Astrocyte (in vitro differentiated cells and primary cell): ENCODE results near the gene ATP1A1. TPM values are rescaled to one million over a fixed set of nuclear protein-coding genes. Genes with fewer than 3 reads are reported as not detected.

Experiments used
- DNase-seq: peaks from one replicate; pipeline ENCODE4 v3.0.0-alpha.2; 2010; ENCODE audit warnings: low read depth
- FAIRE-seq: peaks from 2 replicates; lab custom pipeline; 2011; peaks lifted over from hg19 to GRCh38; lab: Jason Lieb, UNC
- H2AFZ ChIP-seq: 2 replicates; pipeline ENCODE4 v1.6.0; 2012; ENCODE audit warnings: low read depth, low read length, inconsistent platforms
- H3K27ac ChIP-seq: 2 replicates; pipeline ENCODE4 v1.5.1; 2011; ENCODE audit warnings: low read depth, low read length, inconsistent platforms
- H3K27me3 ChIP-seq: 2 replicates; pipeline ENCODE4 v1.6.0; 2011; ENCODE audit warnings: low read length, inconsistent platforms; ENCODE audit not compliant: insufficient read depth
- H3K36me3 ChIP-seq: 2 replicates; pipeline ENCODE4 v1.5.1; 2011; ENCODE audit warnings: low read length, inconsistent platforms; ENCODE audit not compliant: insufficient read depth
- H3K4me1 ChIP-seq: 2 replicates; pipeline ENCODE4 v1.5.1; 2011; ENCODE audit warnings: low read length, inconsistent platforms; ENCODE audit not compliant: insufficient read depth
- H3K4me2 ChIP-seq: 2 replicates; pipeline ENCODE4 v1.6.0; 2012; ENCODE audit warnings: low read length, inconsistent platforms
- H3K4me3 ChIP-seq: 2 replicates; pipeline ENCODE4 v1.5.1; 2011; ENCODE audit warnings: low read depth, mild to moderate bottlenecking, low read length, inconsistent platforms; ENCODE audit not compliant: insufficient read depth
- H3K79me2 ChIP-seq: 2 replicates; pipeline ENCODE4 v1.6.0; 2012; ENCODE audit warnings: mild to moderate bottlenecking, low read length, inconsistent platforms; ENCODE audit not compliant: insufficient read depth
- H3K9ac ChIP-seq: 2 replicates; pipeline ENCODE4 v1.6.0; 2012; ENCODE audit warnings: mild to moderate bottlenecking, low read length, inconsistent platforms
- H3K9me3 ChIP-seq: 2 replicates; pipeline ENCODE4 v1.5.1; 2012; ENCODE audit warnings: low read depth, mild to moderate bottlenecking, low read length, inconsistent platforms; ENCODE audit not compliant: insufficient read depth
- H4K20me1 ChIP-seq: 2 replicates; pipeline ENCODE4 v1.6.0; 2012; ENCODE audit warnings: low read length, inconsistent platforms; ENCODE audit not compliant: insufficient read depth
- H3K27ac Mint-ChIP-seq: one replicate; pipeline ENCODE4 v1.8.0; 2021; ENCODE audit warnings: mild to moderate bottlenecking, mixed read lengths; ENCODE audit not compliant: unreplicated experiment
- H3K27me3 Mint-ChIP-seq: one replicate; pipeline ENCODE4 v1.8.0; 2021; ENCODE audit warnings: low read depth, mixed read lengths; ENCODE audit not compliant: unreplicated experiment
- H3K36me3 Mint-ChIP-seq: one replicate; pipeline ENCODE4 v1.8.0; 2021; ENCODE audit warnings: low read depth, mixed read lengths; ENCODE audit not compliant: unreplicated experiment
- H3K4me1 Mint-ChIP-seq: one replicate; pipeline ENCODE4 v1.8.0; 2021; ENCODE audit warnings: low read depth, mixed read lengths; ENCODE audit not compliant: unreplicated experiment
- H3K4me3 Mint-ChIP-seq: one replicate; pipeline ENCODE4 v1.8.0; 2021; ENCODE audit warnings: mild to moderate bottlenecking, moderate library complexity, mixed read lengths; ENCODE audit not compliant: unreplicated experiment
- H3K9me3 Mint-ChIP-seq: one replicate; pipeline ENCODE4 v1.8.0; 2021; ENCODE audit warnings: mild to moderate bottlenecking, mixed read lengths; ENCODE audit not compliant: unreplicated experiment
- CTCF ChIP-seq: IDR thresholded peaks from 2 replicates; pipeline ENCODE4 v1.5.1; 2011; ENCODE audit warnings: low read depth, mild to moderate bottlenecking, inconsistent platforms, low read length, moderate library complexity; ENCODE audit not compliant: insufficient read depth
- EZH2 ChIP-seq: IDR thresholded peaks from 2 replicates; pipeline ENCODE4 v1.6.1; 2012; ENCODE audit warnings: mild to moderate bottlenecking, low read length, inconsistent platforms; ENCODE audit not compliant: insufficient read depth
- total RNA-seq: library from RNA; stranded (reverse); gene quantifications from 2 replicates; pipeline ENCODE4 v1.2.1, GENCODE V29; 2021

The ATP1A1 gene
- total RNA-seq, 1 donor from 2014 or later = 317 TPM

- Histone ChIP-seq H3K4me2 (no peak overlapping the region), H3K27me3 (no peaks in the 10 kb centered on the region), H3K9ac (no peak overlapping the region), H3K79me2 (peaks cover 3% of the 10 kb centered on the region), H3K36me3 (peaks cover 78% of the 10 kb centered on the region), H3K9me3 (no peaks in the 10 kb centered on the region), H3K4me3 (no peak overlapping the region), H4K20me1 (peaks cover 38% of the 10 kb centered on the region), H3K4me1 (no peaks in the 10 kb centered on the region), H3K27ac (no peak overlapping the region), H2AFZ (no peak overlapping the region)
- Mint-ChIP-seq H3K9me3 (no peaks in the 10 kb centered on the region), H3K4me1 (peaks cover 10% of the 10 kb centered on the region), H3K4me3 (no peak overlapping the region), H3K27ac (no peak overlapping the region), H3K36me3 (peaks cover 24% of the 10 kb centered on the region), H3K27me3 (no peaks in the 10 kb centered on the region)
- DNase-seq = no peak
- FAIRE-seq = no peak
- no peak for TF ChIP-seq CTCF
- TF ChIP-seq EZH2 = no peak
Observed at GRCh38 chr1:116389686-116390085, 16.6 kb downstream of the ATP1A1 start.

- DNase-seq = no peak
- no peak for TF ChIP-seq EZH2
- no peak for TF ChIP-seq CTCF
- no peak overlapping the region for H3K4me3 ChIP-seq
- H3K27me3 Mint-ChIP-seq = no peaks in the 10 kb centered on the region
- no peaks in the 10 kb centered on the region for H3K9me3 Mint-ChIP-seq
- no peak overlapping the region for H3K27ac ChIP-seq
- no peaks in the 10 kb centered on the region for H3K79me2 ChIP-seq
- peaks cover 78% of the 10 kb centered on the region for H3K36me3 ChIP-seq
- H3K4me2 ChIP-seq = no peak overlapping the region
- no peaks in the 10 kb centered on the region for H3K9me3 ChIP-seq
- H4K20me1 ChIP-seq = peaks cover 36% of the 10 kb centered on the region
- H2AFZ ChIP-seq = no peak overlapping the region
- H3K27ac Mint-ChIP-seq = no peak overlapping the region
- FAIRE-seq = no peak
- peaks cover 25% of the 10 kb centered on the region for H3K36me3 Mint-ChIP-seq
- no peaks in the 10 kb centered on the region for H3K4me1 ChIP-seq
- H3K9ac ChIP-seq = no peak overlapping the region
- no peak overlapping the region for H3K4me3 Mint-ChIP-seq
- H3K27me3 ChIP-seq = no peaks in the 10 kb centered on the region
- H3K4me1 Mint-ChIP-seq = peaks cover 10% of the 10 kb centered on the region
Observed at GRCh38 chr1:116390195-116390594, 17.2 kb downstream of the ATP1A1 start.

- no peak overlapping the region for H3K9ac ChIP-seq
Observed at GRCh38 chr1:116391185-116391584, 18.1 kb downstream of the ATP1A1 start.

More at GRCh38 chr1:116391185-116391584, 18.1 kb downstream of the ATP1A1 start:
- Histone ChIP-seq H3K36me3 (peaks cover 83% of the 10 kb centered on the region), H3K27ac (no peak overlapping the region), H3K9me3 (no peaks in the 10 kb centered on the region), H3K4me1 (no peaks in the 10 kb centered on the region), H3K27me3 (no peaks in the 10 kb centered on the region), H3K4me3 (no peak overlapping the region), H3K79me2 (no peaks in the 10 kb centered on the region), H4K20me1 (peaks cover 33% of the 10 kb centered on the region), H2AFZ (no peak overlapping the region), H3K4me2 (no peak overlapping the region)
- Mint-ChIP-seq H3K4me3 (no peak overlapping the region), H3K4me1 (peaks cover 10% of the 10 kb centered on the region), H3K27ac (no peak overlapping the region), H3K9me3 (no peaks in the 10 kb centered on the region), H3K36me3 (peaks cover 24% of the 10 kb centered on the region), H3K27me3 (no peaks in the 10 kb centered on the region)
- FAIRE-seq (no peak), DNase-seq (no peak)
- TF ChIP-seq CTCF = no peak
- TF ChIP-seq EZH2 = no peak
